ENCODE measurements around the gene B4GALT5. TPM values are rescaled to one million over a fixed set of nuclear protein-coding genes. Genes with fewer than 3 reads are reported as not detected.
A peak's percentile ranks its signal among the peaks of the same experiment; 100 is the strongest.

B4GALT5 gene
- total RNA-seq, 1 experiment from 2014 or later = 92.5 TPM

DNA sequence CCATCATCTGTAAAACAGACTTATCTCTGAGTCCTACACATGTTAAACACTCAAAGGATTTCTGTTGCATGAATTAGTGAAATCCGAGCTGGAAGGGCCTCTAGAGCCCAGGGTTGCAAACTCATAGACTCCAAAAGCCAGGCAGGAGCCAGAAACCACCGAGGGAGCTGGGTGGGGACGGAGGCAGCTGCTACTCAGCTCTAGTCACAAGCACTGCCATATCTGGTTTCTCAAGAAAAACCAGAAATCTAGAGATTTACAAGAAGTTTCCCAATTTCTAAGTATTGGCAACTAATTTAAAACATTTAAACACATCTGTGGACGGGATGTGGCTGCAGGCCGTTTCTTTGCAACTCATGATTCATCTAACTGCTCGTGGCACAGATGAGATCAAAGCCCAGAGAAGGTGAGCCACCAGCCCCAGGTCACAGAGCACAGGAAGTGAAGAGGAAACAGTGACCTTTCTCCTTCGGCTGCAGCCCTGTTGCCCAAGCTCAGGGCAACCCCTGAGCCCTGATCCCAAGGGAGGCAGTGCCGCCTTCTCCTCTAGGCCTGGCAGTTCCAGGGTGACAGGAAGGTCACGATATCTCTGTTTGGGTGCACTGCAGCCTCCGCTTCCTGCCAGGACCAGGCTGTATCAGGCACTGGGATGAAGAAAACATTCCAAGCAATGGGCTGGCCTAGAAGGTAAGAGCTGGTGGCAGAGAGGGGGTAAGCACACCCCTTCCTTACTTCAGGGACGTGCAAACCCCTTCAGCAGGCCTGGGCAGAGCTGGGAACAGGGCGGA lies 119.3 kb downstream of the B4GALT5 start (continued):
- no peak for TF ChIP-seq YY1 (IDR thresholded peaks at IDR 0.05; ENCODE audit: extremely low read depth, insufficient replicate concordance, low read depth, low read length)

DNA sequence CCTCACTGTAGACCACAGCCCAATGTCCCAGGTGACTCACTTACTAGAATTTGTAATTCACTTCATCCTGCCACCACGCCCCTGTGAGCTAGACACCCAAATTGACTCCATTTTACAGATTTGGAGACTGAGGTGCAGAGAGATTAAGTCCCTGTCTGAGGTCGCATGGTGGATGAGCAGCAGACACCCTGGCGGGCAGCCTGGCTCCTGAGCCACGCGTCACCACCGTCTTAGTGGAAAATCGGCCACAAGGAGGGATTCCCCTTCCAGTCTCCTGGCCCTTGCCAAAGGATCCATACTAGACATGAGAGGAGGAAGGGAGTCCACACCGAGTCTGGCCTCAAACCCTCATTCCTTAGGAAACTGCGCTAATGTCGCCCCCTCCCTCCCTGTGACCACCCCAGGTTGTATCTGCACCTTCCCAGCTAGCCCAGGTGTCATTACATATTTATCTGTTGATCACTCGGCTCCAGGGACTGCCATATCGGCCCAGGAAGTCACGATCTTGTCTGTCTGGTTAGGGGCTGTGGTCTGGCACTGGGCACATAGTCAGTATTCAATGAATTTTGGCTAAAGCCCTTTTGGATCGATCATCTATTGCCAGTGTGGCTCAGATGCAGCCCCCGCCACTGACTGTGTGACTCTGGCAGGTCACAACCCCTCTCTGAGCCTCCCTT lies 120.1 kb downstream of the B4GALT5 start:
- Histone ChIP-seq H2AFZ (ENCODE audit: low read depth, low read length, poor library complexity, severe bottlenecking) (no peak overlapping the region), H3K36me3 (ENCODE audit: control insufficient read depth in 1 of 2, insufficient read depth in 2 of 2, low read length in 2 of 2) (no peaks in the 10 kb centered on the region), H3K27me3 (ENCODE audit: insufficient read depth, low read length) (no peaks in the 10 kb centered on the region), H3K4me1 (ENCODE audit: control insufficient read depth in 1 of 2, insufficient read depth in 2 of 2, low read length in 2 of 2) (peaks cover 17 to 38% of the 10 kb centered on the region in 2 experiments), H3K27ac (ENCODE audit: low read depth, low read length) (no peak overlapping the region), H3K9me3 (ENCODE audit: control insufficient read depth in 1 of 2, insufficient read depth in 1 of 2, low read depth in 1 of 2, low read length in 2 of 2) (no peaks in the 10 kb centered on the region), H4K20me1 (ENCODE audit: insufficient read depth) (no peaks in the 10 kb centered on the region), H3K9me2 (ENCODE audit: insufficient read depth) (no peaks in the 10 kb centered on the region), H3K4me3 (replicated peaks in 1 of 2; ENCODE audit: low read depth in 1 of 2, low read length in 2 of 2) (no peak overlapping the region), H3K4me2 (ENCODE audit: low read length) (peak overlapping the region; percentile 31), H3K79me2 (ENCODE audit: insufficient read depth, low read length) (no peaks in the 10 kb centered on the region), H3K9ac (ENCODE audit: low read length) (no peak overlapping the region)
- BruUV-seq (replicated peaks) = no TSS peak
- intact Hi-C loops (cut with micrococcal nuclease) = no loop called here
- TF ChIP-seq EZH2 (IDR thresholded peaks at IDR 0.05) = no peak
- no peak for TF ChIP-seq FOSL1 (IDR thresholded peaks at IDR 0.05; ENCODE audit: low read depth)
- no peak for TF ChIP-seq EGR1 (IDR thresholded peaks at IDR 0.05; ENCODE audit: low read depth)
- no peak for TF ChIP-seq YY1 (IDR thresholded peaks at IDR 0.05; ENCODE audit: extremely low read depth, insufficient replicate concordance, low read depth, low read length)
- no peak for TF ChIP-seq CEBPB (IDR thresholded peaks at IDR 0.05; ENCODE audit: low read depth)
- TF ChIP-seq ZNF274 (IDR thresholded peaks at IDR 0.05; ENCODE audit: low read depth, low read length) = no peak
- CTCF ChIA-PET = interaction anchor here (1.2 kb wide), 1 partner anchor 10 kb away, joined by 4 read pairs; no protein-coding TSS in a partner anchor
- DNase-seq (ENCODE audit: low read depth, low spot score) (no peak), ATAC-seq (no peak)
- RAD21 ChIA-PET (ENCODE audit: low non-redundant PET in 1 of 2, low total read pairs in 2 of 2, uncharacterized antibody in 2 of 2, unreplicated experiment in 2 of 2) = no interaction called here
- POLR2A ChIA-PET = no interaction called here

DNA sequence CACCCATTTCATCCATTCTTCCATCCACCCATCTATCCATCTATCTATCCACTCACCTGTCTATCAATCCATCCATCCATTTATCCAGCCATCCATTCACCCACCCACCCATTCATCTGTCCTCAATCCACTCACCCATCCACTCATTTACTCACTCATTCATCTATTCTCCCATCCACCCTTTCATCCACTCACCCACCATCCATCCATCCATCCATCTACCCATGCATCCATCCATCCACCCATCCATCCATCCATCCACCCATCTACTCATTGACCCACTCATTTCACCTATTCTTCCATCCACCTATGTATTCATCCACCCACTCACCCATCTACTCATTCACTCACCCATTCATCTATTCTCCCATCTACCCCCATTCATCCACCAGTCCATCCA lies 121.6 kb downstream of the B4GALT5 start:
- Histone ChIP-seq H3K79me2 (ENCODE audit: insufficient read depth, low read length) (no peaks in the 10 kb centered on the region), H3K4me2 (ENCODE audit: low read length) (no peak overlapping the region), H3K4me1 (ENCODE audit: control insufficient read depth in 1 of 2, insufficient read depth in 2 of 2, low read length in 2 of 2) (peaks cover 17 to 38% of the 10 kb centered on the region in 2 experiments), H3K9me2 (ENCODE audit: insufficient read depth) (no peaks in the 10 kb centered on the region), H3K36me3 (ENCODE audit: control insufficient read depth in 1 of 2, insufficient read depth in 2 of 2, low read length in 2 of 2) (no peaks in the 10 kb centered on the region), H3K9me3 (ENCODE audit: control insufficient read depth in 1 of 2, insufficient read depth in 1 of 2, low read depth in 1 of 2, low read length in 2 of 2) (no peaks in the 10 kb centered on the region), H3K9ac (ENCODE audit: low read length) (no peak overlapping the region), H3K27ac (ENCODE audit: low read depth, low read length) (no peak overlapping the region), H3K4me3 (replicated peaks in 1 of 2; ENCODE audit: low read depth in 1 of 2, low read length in 2 of 2) (no peak overlapping the region), H4K20me1 (ENCODE audit: insufficient read depth) (no peaks in the 10 kb centered on the region), H3K27me3 (ENCODE audit: insufficient read depth, low read length) (no peaks in the 10 kb centered on the region), H2AFZ (ENCODE audit: low read depth, low read length, poor library complexity, severe bottlenecking) (no peak overlapping the region)
- intact Hi-C loops (cut with micrococcal nuclease) = no loop called here
- POLR2A ChIA-PET = no interaction called here
- DNase-seq (ENCODE audit: low read depth, low spot score) (no peak), ATAC-seq (no peak)
- BruUV-seq (replicated peaks) = no TSS peak
- RAD21 ChIA-PET (ENCODE audit: low non-redundant PET in 1 of 2, low total read pairs in 2 of 2, uncharacterized antibody in 2 of 2, unreplicated experiment in 2 of 2) = no interaction called here
- CTCF ChIA-PET = no interaction called here
- TF ChIP-seq EZH2phosphoT487 (IDR thresholded peaks at IDR 0.05; ENCODE audit: borderline replicate concordance) = no peak
- no peak for TF ChIP-seq SP1 (IDR thresholded peaks at IDR 0.05; ENCODE audit: low read depth)
- TF ChIP-seq ELF1 (IDR thresholded peaks at IDR 0.05; ENCODE audit: borderline replicate concordance, low read depth) = no peak
- TF ChIP-seq RAD21 (IDR thresholded peaks at IDR 0.05; ENCODE audit: low read depth) = no peak
- TF ChIP-seq EGR1 (IDR thresholded peaks at IDR 0.05; ENCODE audit: low read depth) = no peak
- TF ChIP-seq ZFX (IDR thresholded peaks at IDR 0.05) = no peak
- no peak for TF ChIP-seq CBX3 (IDR thresholded peaks at IDR 0.05; ENCODE audit: low read depth)
- no peak for TF ChIP-seq CEBPB (IDR thresholded peaks at IDR 0.05; ENCODE audit: low read depth)
- TF ChIP-seq, protein P1, sequence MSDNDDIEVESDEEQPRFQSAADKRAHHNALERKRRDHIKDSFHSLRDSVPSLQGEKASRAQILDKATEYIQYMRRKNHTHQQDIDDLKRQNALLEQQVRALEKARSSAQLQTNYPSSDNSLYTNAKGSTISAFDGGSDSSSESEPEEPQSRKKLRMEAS (IDR thresholded peaks at IDR 0.05) = no peak
- TF ChIP-seq, protein P2, sequence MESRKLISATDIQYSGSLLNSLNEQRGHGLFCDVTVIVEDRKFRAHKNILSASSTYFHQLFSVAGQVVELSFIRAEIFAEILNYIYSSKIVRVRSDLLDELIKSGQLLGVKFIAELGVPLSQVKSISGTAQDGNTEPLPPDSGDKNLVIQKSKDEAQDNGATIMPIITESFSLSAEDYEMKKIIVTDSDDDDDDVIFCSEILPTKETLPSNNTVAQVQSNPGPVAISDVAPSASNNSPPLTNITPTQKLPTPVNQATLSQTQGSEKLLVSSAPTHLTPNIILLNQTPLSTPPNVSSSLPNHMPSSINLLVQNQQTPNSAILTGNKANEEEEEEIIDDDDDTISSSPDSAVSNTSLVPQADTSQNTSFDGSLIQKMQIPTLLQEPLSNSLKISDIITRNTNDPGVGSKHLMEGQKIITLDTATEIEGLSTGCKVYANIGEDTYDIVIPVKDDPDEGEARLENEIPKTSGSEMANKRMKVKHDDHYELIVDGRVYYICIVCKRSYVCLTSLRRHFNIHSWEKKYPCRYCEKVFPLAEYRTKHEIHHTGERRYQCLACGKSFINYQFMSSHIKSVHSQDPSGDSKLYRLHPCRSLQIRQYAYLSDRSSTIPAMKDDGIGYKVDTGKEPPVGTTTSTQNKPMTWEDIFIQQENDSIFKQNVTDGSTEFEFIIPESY (IDR thresholded peaks at IDR 0.05; ENCODE audit: extremely low read depth, insufficient replicate concordance, low read length) = no peak
